NB4 (cell line): ENCODE measurements around the gene DAZAP1.
A peak's percentile ranks its signal among the peaks of the same experiment; 100 is the strongest.

Experiments
- DNase-seq: peaks from one replicate; pipeline ENCODE4 v3.0.0; 2010; ENCODE audit warnings: low read depth
- H3K4me3 ChIP-seq: one replicate; pipeline ENCODE4 v1.5.1; 2011; ENCODE audit warnings: mild to moderate bottlenecking, low read depth, low read length, moderate library complexity
- CTCF ChIP-seq: IDR thresholded peaks from one replicate; pipeline ENCODE4 v1.5.1; 2012; ENCODE audit warnings: low read depth, low read length
- MAX ChIP-seq: IDR thresholded peaks from 2 replicates; pipeline ENCODE4 v1.6.1; 2011; ENCODE audit warnings: low read depth, low read length
- MYC ChIP-seq: IDR thresholded peaks from 2 replicates; pipeline ENCODE4 v1.6.1; 2011; ENCODE audit warnings: low read depth, low read length
- POLR2A ChIP-seq: IDR thresholded peaks from 2 replicates; pipeline ENCODE4 v1.6.1; 2011; ENCODE audit warnings: mild to moderate bottlenecking; ENCODE audit not compliant: insufficient read length; ENCODE audit errors: extremely low read depth

Gene DAZAP1

GRCh38 chr19:1362387-1363257 is 44.8 kb upstream of the DAZAP1 start:
- DNase-seq: no peak
- TF ChIP-seq POLR2A (no peak), MAX (no peak), MYC (no peak), CTCF (no peak)
- no peak overlapping the region for H3K4me3 ChIP-seq

- H3K4me3 ChIP-seq: no peak overlapping the region
- TF ChIP-seq CTCF (no peak), MAX (no peak), MYC (no peak), POLR2A (no peak)
- peak; percentile 21 for DNase-seq
Measured at GRCh38 chr19:1363599-1363998, 43.8 kb upstream of the DAZAP1 start.

- no peak for TF ChIP-seq MAX
- no peak for TF ChIP-seq MYC
- no peak for TF ChIP-seq CTCF
- TF ChIP-seq POLR2A: no peak
- DNase-seq: no peak
- H3K4me3 ChIP-seq: no peak overlapping the region
Measured at GRCh38 chr19:1364070-1364704, 43.2 kb upstream of the DAZAP1 start.

DNA sequence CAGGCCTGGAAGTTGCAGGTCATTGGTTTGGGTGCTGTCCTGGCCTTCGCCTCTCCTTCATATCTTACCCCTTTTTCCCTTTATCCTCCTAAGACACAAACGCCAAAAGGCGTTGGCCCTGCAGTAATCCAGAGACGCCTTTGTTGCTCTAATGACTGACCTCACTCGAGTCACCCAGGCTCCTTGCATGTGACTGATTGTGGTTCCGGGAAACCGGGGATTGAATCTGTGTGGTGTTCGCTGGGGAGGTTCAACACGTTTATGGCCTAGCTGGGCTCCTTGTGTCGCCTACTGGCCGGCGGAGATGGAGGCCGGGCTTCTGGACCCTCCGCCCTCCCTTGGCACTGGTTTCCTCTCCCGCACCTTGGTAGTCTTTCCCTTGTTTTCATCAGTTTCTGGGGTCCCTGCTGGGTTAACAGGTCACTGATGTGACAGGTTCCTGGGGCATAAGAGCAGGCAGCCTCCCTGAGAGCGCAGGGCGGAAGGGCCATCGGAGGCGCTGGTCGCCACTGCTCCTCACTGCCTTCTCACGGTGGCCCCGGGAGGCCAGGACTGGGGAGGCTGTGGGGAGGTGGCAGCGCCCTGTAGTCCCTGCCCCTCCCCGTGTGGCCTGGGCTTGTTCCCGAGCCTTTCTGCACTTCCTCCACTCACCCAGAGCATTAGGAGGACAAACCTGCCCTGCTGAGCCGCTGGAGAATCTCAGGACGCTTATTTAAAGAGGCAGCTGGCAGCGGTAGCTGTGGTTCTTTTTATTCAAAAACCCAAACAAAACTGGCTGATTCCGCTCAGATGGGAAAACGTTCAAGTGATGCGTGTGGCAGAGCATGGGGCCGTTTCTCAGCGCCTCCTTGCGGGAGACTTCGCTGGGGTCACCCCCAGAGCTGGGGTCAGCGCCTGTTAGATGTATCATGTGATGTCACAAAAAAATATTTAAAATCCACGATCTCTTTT is 41.8 kb upstream of the DAZAP1 start:
- H3K4me3 ChIP-seq: no peak overlapping the region
- TF ChIP-seq MAX (no peak), POLR2A (no peak), MYC (no peak), CTCF (no peak)
- no peak for DNase-seq

DNA sequence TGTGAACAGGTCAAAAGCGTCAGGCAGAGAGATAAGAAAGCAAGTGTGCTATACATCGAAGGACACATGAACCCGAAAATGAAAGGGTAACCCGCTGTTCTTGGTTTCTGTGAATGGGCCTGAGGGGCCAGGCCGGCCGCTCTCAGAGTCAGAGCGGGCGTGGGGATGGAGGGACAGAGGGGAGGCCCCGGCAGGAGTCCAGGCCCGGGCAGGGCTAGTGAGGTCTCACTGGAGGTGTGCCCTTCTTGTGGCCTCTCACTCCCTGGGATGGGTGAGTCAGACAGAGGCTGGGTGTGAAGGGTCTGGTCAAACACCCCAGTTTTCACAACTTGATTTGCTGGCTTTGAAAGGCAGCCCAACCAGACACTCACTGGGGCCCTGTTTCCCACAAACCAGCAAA is 41.1 kb upstream of the DAZAP1 start:
- DNase-seq: no peak
- no peak overlapping the region for H3K4me3 ChIP-seq
- no peak for TF ChIP-seq POLR2A
